Naive thymus-derived CD4-positive, alpha-beta T cell (primary cell): ENCODE results near the gene TBC1D10A. TPM values are rescaled to one million over a fixed set of nuclear protein-coding genes. Genes with fewer than 3 reads are reported as not detected.

Experiments used
- ATAC-seq: fragments of 150-1000 bp; cut with Tn5 transposase; 2 replicates; pipeline ENCODE4 v1.10.0; 2021; ENCODE audit warnings: mild to moderate bottlenecking, moderate library complexity
- CTCF ChIA-PET: fragments of 350-600 bp; sonication (Branson Sonifier 250); formaldehyde crosslinking; loops from one replicate; lab custom pipeline; 2021; ENCODE audit warnings: antibody characterized with exemption; lab: Charles Lee
- POLR2A ChIA-PET: fragments of 350-600 bp; sonication (Branson Sonifier 250); formaldehyde crosslinking; loops from one replicate; lab custom pipeline; 2021; ENCODE audit warnings: antibody characterized with exemption, inconsistent platforms; lab: Charles Lee
- DNase-seq, 9 donors: peaks; one replicate each; pipeline versions ENCODE4 v3.0.0 to v3.0.0-alpha.2; 2020 to 2022; ENCODE audit warnings: mixed read lengths in 1 of 9
- H3K27ac ChIP-seq: one replicate; pipeline ENCODE4 v1.7.0; 2013; ENCODE audit warnings: mild to moderate bottlenecking, low read depth, low read length, moderate library complexity
- H3K27me3 ChIP-seq, 2 donors: one replicate each; pipeline ENCODE4 v1.7.0; 2013; ENCODE audit warnings: low read length in 2 of 2, mild to moderate bottlenecking in 2 of 2, moderate library complexity in 2 of 2; ENCODE audit not compliant: control insufficient read depth in 2 of 2, insufficient read depth in 2 of 2
- H3K36me3 ChIP-seq, 3 experiments: 1 replicate in 2 of 3; 2 replicates in 1 of 3; pipeline ENCODE4 v1.7.0; 2013; ENCODE audit warnings: low read length in 3 of 3, mild to moderate bottlenecking in 3 of 3, moderate library complexity in 1 of 3; ENCODE audit not compliant: insufficient read depth in 3 of 3, control insufficient read depth in 2 of 3
- H3K4me1 ChIP-seq, 2 donors: one replicate each; pipeline ENCODE4 v1.7.0; 2013; ENCODE audit warnings: low read length in 2 of 2, mild to moderate bottlenecking in 2 of 2, moderate library complexity in 1 of 2; ENCODE audit not compliant: control insufficient read depth in 2 of 2, insufficient read depth in 2 of 2
- H3K4me3 ChIP-seq: 2 replicates; pipeline ENCODE4 v1.7.0; 2013; ENCODE audit warnings: mild to moderate bottlenecking, low read length
- H3K9me3 ChIP-seq, 3 experiments: 1 replicate in 2 of 3; 2 replicates in 1 of 3; pipeline ENCODE4 v1.7.0; 2013; ENCODE audit warnings: low read length in 3 of 3; ENCODE audit not compliant: control insufficient read depth in 2 of 3
- H3K27ac Mint-ChIP-seq, 9 donors: one replicate each; pipeline ENCODE4 v1.8.0; 2020 to 2022; ENCODE audit warnings: mixed read lengths in 9 of 9, mild to moderate bottlenecking in 8 of 9, moderate library complexity in 5 of 9, inconsistent platforms in 2 of 9
- H3K27me3 Mint-ChIP-seq, 5 donors: one replicate each; pipeline ENCODE4 v1.8.0; 2021 to 2022; ENCODE audit warnings: mixed read lengths in 5 of 5, mild to moderate bottlenecking in 1 of 5
- H3K36me3 Mint-ChIP-seq, 5 donors: one replicate each; pipeline ENCODE4 v1.8.0; 2020 to 2022; ENCODE audit warnings: mixed read lengths in 5 of 5, mild to moderate bottlenecking in 3 of 5, inconsistent platforms in 1 of 5
- H3K4me1 Mint-ChIP-seq, 7 donors: one replicate each; pipeline ENCODE4 v1.8.0; 2020 to 2022; ENCODE audit warnings: mixed read lengths in 7 of 7, mild to moderate bottlenecking in 3 of 7, inconsistent platforms in 1 of 7
- H3K4me3 Mint-ChIP-seq, 10 donors: one replicate each; pipeline ENCODE4 v1.8.0; 2020 to 2022; ENCODE audit warnings: mild to moderate bottlenecking in 10 of 10, mixed read lengths in 10 of 10, moderate library complexity in 6 of 10, inconsistent platforms in 2 of 10
- H3K9me3 Mint-ChIP-seq, 11 donors: one replicate each; pipeline ENCODE4 v1.8.0; 2020 to 2022; ENCODE audit warnings: mixed read lengths in 11 of 11, mild to moderate bottlenecking in 4 of 11, inconsistent platforms in 1 of 11, moderate library complexity in 1 of 11
- intact Hi-C, 2 donors: fragments of 100-400 bp; cut with micrococcal nuclease; formaldehyde crosslinking; loops; one replicate each; pipeline ENCODE4 v1.15.1; 2023
- polyA plus RNA-seq, 2 donors: library from polyadenylated mRNA; unstranded; fragments of 300-500 nt; fragmentation: Illumina TruSeq; gene quantifications; one replicate each; pipeline ENCODE4 v1.2.3, GENCODE V29; 2021
- total RNA-seq, 6 experiments: library from RNA in 5 of 6; stranded (reverse) in 5 of 6; gene quantifications; 1 replicate in 5 of 6; 2 replicates in 1 of 6; pipeline ENCODE4 v1.2.3 and lab custom pipeline; 2021 to 2026

Gene TBC1D10A
- total and polyA plus RNA-seq, 7 experiments from 2014 or later: 47.2 to 84.7 (median 70.9) TPM

DNA sequence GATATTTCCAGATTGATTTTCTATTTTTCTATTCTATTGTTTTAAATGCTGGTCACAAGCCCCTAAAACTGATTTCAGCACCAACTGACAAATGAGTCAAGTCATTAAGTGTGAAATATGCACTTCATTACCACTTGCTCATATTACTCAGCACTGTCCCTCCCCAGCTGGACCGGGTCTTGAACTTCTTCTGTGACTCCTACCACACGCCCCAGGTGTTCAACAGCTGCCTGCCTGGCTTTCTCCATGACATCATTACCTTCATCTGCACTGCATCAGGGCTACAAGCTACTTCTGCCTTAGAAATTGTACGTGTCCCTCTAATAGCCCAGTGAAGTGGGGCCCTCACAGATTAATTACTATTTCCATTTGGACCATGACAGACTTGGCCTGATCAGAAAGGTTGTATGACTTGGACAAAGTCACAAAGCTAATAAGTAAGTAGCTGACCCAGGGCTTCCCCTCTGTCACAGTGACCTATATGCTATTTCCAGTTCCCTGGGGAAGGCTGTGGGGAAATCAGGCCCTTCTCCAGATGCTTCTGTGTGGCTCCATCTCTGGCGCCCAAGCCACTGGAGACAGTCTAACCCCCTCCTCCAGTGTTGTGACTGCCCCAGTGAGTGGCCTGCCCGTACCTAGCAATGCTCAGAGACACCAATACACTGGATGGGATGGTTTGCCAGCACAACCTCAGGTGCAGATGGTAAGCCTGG lies 18.1 kb downstream of the TBC1D10A start:
- Histone ChIP-seq H3K4me1 (peaks cover 93 to 97% of the 10 kb centered on the region in 2 donors), H3K27ac (peak overlapping the region; percentile 75), H3K4me3 (peak overlapping the region; percentile 18), H3K27me3 (no peaks in the 10 kb centered on the region), H3K9me3 (no peaks in the 10 kb centered on the region), H3K36me3 (peaks cover 0 to 4% (median 0%) of the 10 kb centered on the region in 3 experiments)
- intact Hi-C loops: loop anchor here (5.0 kb wide), 2 partner anchors 114 to 284 kb away; partner anchors contain the start of gene PES1 (in 1 of the 2)
- POLR2A ChIA-PET: interaction anchor here (0.7 to 48.9 kb wide), 6 partner anchors 7 to 755 kb away, joined by 3 to 1265 read pairs (median 13); partner anchors contain the start of genes CASTOR1, CCDC157, SF3A1 and TBC1D10A
- H3K4me1 Mint-ChIP-seq: peaks cover 85 to 100% (median 92%) of the 10 kb centered on the region in 7 donors
- H3K27me3 Mint-ChIP-seq: no peaks in the 10 kb centered on the region
- H3K36me3 Mint-ChIP-seq: peaks cover 1 to 33% (median 10%) of the 10 kb centered on the region in 5 donors
- peaks cover 0 to 3% (median 0%) of the 10 kb centered on the region in 11 donors for H3K9me3 Mint-ChIP-seq
- ATAC-seq: no peak
- DNase-seq: peak in 1 of 9 donors; percentile 59
- peak overlapping the region; percentile 69 to 97 (median 80) for H3K4me3 Mint-ChIP-seq
- H3K27ac Mint-ChIP-seq: peak overlapping the region; percentile 87 to 99 (median 97)
- CTCF ChIA-PET: interaction anchor here (1.5 to 12.2 kb wide), 3 partner anchors 18 to 82 kb away, joined by 3 to 74 read pairs (median 6); partner anchors contain the start of gene CASTOR1

DNA sequence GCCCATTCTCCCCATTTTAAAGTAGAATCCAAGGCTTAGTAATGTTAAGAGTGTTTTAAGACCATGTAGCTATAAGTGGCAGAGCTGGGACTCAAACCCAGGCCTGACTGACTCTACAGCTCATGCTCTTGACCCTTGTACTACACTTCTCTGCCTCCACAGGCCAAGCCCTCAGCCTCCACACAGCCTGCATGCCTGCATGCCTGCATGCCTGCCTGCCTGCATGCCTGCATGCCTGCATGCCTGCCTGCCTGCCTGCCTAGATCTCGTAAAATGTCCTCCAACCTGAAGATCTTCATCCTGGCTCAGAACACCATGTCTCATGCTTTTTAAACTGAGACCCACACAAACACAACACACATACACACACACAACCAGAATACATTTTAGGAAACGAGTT lies 18.6 kb downstream of the TBC1D10A start:
- no peaks in the 10 kb centered on the region for H3K27me3 Mint-ChIP-seq
- peak overlapping the region; percentile 69 to 97 (median 80) for H3K4me3 Mint-ChIP-seq
- ChIA-PET POLR2A (interaction anchor here (0.7 to 48.9 kb wide), 5 partner anchors 7 to 754 kb away, joined by 3 to 1265 read pairs (median 8); partner anchors contain the start of genes CASTOR1 and TBC1D10A), CTCF (interaction anchor here (1.5 to 12.2 kb wide), 3 partner anchors 18 to 82 kb away, joined by 3 to 74 read pairs (median 6); partner anchors contain the start of gene CASTOR1)
- peaks cover 0 to 3% (median 0%) of the 10 kb centered on the region in 11 donors for H3K9me3 Mint-ChIP-seq
- H3K9me3 ChIP-seq: no peaks in the 10 kb centered on the region
- H3K27ac ChIP-seq: peak overlapping the region; percentile 75
- DNase-seq: no peak
- ATAC-seq: no peak
- intact Hi-C loops: loop anchor here (5.0 kb wide), 2 partner anchors 114 to 284 kb away; partner anchors contain the start of gene PES1 (in 1 of the 2)
- peaks cover 7 to 39% (median 14%) of the 10 kb centered on the region in 5 donors for H3K36me3 Mint-ChIP-seq
- H3K27me3 ChIP-seq: no peaks in the 10 kb centered on the region
- peaks cover 95 to 98% of the 10 kb centered on the region in 2 donors for H3K4me1 ChIP-seq
- H3K4me1 Mint-ChIP-seq: peaks cover 88 to 100% (median 97%) of the 10 kb centered on the region in 7 donors
- H3K27ac Mint-ChIP-seq: peak overlapping the region; percentile 87 to 99 (median 97)
- peaks cover 0 to 6% (median 0%) of the 10 kb centered on the region in 3 experiments for H3K36me3 ChIP-seq
- H3K4me3 ChIP-seq: peak overlapping the region; percentile 18

DNA sequence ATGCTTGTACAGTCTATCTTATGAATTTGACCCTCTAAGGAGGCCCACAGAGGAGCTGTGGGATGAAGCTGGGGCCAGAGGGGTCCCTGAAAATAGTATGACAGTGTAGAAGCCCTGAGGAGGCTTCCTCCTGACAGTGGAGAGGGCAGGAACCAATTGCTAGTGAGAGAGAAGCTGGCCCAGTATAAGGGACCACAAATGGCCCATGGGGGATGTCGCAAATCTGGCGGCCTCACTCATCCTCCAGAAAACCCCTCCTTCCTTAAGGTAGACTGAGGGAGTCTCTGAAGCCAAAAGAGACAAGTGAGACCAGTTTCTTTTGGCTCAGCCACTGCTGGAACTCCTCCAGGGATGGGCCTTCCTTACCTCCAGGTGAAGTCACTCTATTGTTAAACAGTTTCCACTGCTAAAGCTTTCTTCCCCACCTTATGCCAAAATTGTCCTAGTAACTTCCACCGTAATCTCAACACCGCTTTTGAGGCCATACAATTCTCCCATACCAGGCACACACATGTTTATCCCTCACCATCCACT lies 19.6 kb downstream of the TBC1D10A start:
- Histone ChIP-seq H3K27ac (peak overlapping the region; percentile 75), H3K36me3 (peaks cover 0 to 6% (median 0%) of the 10 kb centered on the region in 3 experiments), H3K4me1 (peaks cover 95 to 98% of the 10 kb centered on the region in 2 donors), H3K9me3 (no peaks in the 10 kb centered on the region), H3K4me3 (peak overlapping the region; percentile 41), H3K27me3 (no peaks in the 10 kb centered on the region)
- no peak for DNase-seq
- H3K27me3 Mint-ChIP-seq: no peaks in the 10 kb centered on the region
- intact Hi-C loops: loop anchor here (5.0 kb wide), 2 partner anchors 115 to 285 kb away; partner anchors contain the start of gene PES1 (in 1 of the 2)
- H3K27ac Mint-ChIP-seq: peak overlapping the region; percentile 87 to 99 (median 97)
- no peak for ATAC-seq
- POLR2A ChIA-PET: interaction anchor here (0.5 to 48.9 kb wide), 8 partner anchors 6 to 633 kb away, joined by 3 to 1265 read pairs (median 6); partner anchors contain the start of genes ASCC2, CASTOR1, CCDC157 and SF3A1
- peaks cover 88 to 100% (median 97%) of the 10 kb centered on the region in 7 donors for H3K4me1 Mint-ChIP-seq
- peak overlapping the region; percentile 69 to 97 (median 84) for H3K4me3 Mint-ChIP-seq
- H3K9me3 Mint-ChIP-seq: peaks cover 0 to 1% (median 0%) of the 10 kb centered on the region in 11 donors
- peaks cover 7 to 37% (median 17%) of the 10 kb centered on the region in 5 donors for H3K36me3 Mint-ChIP-seq
- CTCF ChIA-PET: interaction anchor here (0.6 to 12.2 kb wide), 5 partner anchors 17 to 897 kb away, joined by 3 to 74 read pairs (median 3); partner anchors contain the start of gene CASTOR1

DNA sequence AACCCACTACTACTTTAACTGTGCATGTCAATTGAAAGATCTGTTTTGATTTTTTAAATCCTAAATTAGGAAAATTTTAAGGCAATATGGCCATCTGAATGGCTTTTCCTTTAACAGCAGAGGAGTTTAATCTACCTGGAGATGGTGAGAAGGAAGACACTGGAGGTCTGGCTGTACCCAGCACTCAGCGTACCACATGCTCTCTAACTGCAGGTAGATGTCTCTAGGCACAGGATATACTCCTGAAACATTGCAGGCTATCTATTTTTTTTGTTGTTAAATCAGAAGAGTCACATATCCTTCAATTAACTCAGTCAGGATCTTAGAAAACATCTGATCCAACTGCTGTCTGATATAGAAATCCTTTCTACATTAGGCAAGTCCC lies 20.1 kb downstream of the TBC1D10A start:
- peaks cover 7 to 37% (median 17%) of the 10 kb centered on the region in 5 donors for H3K36me3 Mint-ChIP-seq
- peaks cover 87 to 100% (median 97%) of the 10 kb centered on the region in 7 donors for H3K4me1 Mint-ChIP-seq
- POLR2A ChIA-PET: interaction anchor here (0.6 to 48.9 kb wide), 10 partner anchors 5 to 662 kb away, joined by 3 to 1265 read pairs (median 4); partner anchors contain the start of genes ASCC2, CASTOR1, CCDC157 and SF3A1
- H3K9me3 Mint-ChIP-seq: peaks cover 0 to 1% (median 0%) of the 10 kb centered on the region in 11 donors
- peaks cover 0 to 9% (median 0%) of the 10 kb centered on the region in 3 experiments for H3K36me3 ChIP-seq
- CTCF ChIA-PET: interaction anchor here (1.0 to 12.2 kb wide), 4 partner anchors 16 to 50 kb away, joined by 3 to 74 read pairs (median 6); partner anchors contain the start of genes CASTOR1, CCDC157 and SF3A1
- H3K9me3 ChIP-seq: no peaks in the 10 kb centered on the region
- H3K27me3 ChIP-seq: no peaks in the 10 kb centered on the region
- H3K27ac Mint-ChIP-seq: peak overlapping the region; percentile 87 to 99 (median 97)
- H3K27ac ChIP-seq: peak overlapping the region; percentile 75
- ATAC-seq (peak; percentile 39), DNase-seq (peak in 1 of 9 donors; percentile 28)
- peak overlapping the region; percentile 69 to 97 (median 84) for H3K4me3 Mint-ChIP-seq
- peaks cover 96 to 98% of the 10 kb centered on the region in 2 donors for H3K4me1 ChIP-seq
- peak overlapping the region; percentile 41 for H3K4me3 ChIP-seq
- H3K27me3 Mint-ChIP-seq: no peaks in the 10 kb centered on the region
- intact Hi-C loops: loop anchor here (1.0 to 5.0 kb wide), 8 partner anchors 8 to 286 kb away; partner anchors contain the start of genes CASTOR1 (in 1 of the 2), OSM (in 1 of the 2), PES1 (in 1 of the 2) and SF3A1 (in 1 of the 2)

DNA sequence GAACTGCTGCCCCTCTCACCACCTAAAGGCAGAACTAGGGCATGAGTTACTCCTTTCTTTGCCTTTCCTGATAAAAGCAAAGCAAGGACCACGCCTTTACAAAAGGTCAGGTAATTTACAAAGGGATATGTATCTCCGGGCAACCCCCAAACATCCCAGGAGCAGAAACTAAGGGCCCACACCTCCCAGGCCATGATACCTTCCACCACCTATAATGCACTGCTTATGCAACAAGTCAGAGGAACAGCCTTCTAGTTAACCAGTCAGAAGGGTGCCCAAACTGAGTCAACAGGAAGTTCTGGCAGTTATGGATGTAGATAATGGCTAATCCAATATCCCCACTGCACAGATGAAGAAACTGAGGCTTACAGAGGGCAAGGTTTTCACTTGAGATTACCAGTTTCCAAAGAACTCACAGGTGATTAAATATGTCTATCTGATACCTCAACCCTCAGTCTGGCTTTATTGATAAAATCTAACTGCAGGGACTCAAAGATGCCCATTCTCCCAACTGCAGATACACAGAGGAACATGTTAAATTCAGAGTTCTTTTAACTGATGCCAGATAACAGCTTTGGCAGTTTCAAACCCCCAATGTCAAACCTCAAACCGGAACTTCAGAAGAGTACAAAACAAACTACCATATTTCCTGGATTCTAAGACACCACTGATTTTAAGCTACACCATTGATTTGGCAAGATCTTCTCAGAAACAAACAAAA lies 20.7 kb downstream of the TBC1D10A start:
- ATAC-seq: peak; percentile 70
- Mint-ChIP-seq H3K27ac (peak overlapping the region; percentile 87 to 99 (median 97)), H3K27me3 (no peaks in the 10 kb centered on the region), H3K4me1 (peaks cover 87 to 100% (median 97%) of the 10 kb centered on the region in 7 donors), H3K4me3 (peak overlapping the region; percentile 69 to 97 (median 84)), H3K36me3 (peaks cover 7 to 40% (median 22%) of the 10 kb centered on the region in 5 donors), H3K9me3 (peaks cover 0 to 1% (median 0%) of the 10 kb centered on the region in 11 donors)
- Histone ChIP-seq H3K27me3 (no peaks in the 10 kb centered on the region), H3K36me3 (peaks cover 0 to 14% (median 0%) of the 10 kb centered on the region in 3 experiments), H3K4me1 (peaks cover 96 to 98% of the 10 kb centered on the region in 2 donors), H3K27ac (peak overlapping the region; percentile 75), H3K4me3 (peak overlapping the region; percentile 51), H3K9me3 (no peaks in the 10 kb centered on the region)
- intact Hi-C loops: loop anchor here (1.0 to 5.0 kb wide), 9 partner anchors 8 to 286 kb away; partner anchors contain the start of genes CASTOR1 (in 2 of the 2), SF3A1 (in 2 of the 2), OSM (in 1 of the 2) and PES1 (in 1 of the 2)
- ChIA-PET POLR2A (interaction anchor here (0.6 to 48.9 kb wide), 10 partner anchors 5 to 1446 kb away, joined by 3 to 1265 read pairs (median 3); partner anchors contain the start of genes CASTOR1, CCDC157, PIK3IP1 and SF3A1), CTCF (interaction anchor here (1.0 to 12.2 kb wide), 5 partner anchors 16 to 51 kb away, joined by 3 to 74 read pairs (median 3); partner anchors contain the start of genes CASTOR1, CCDC157 and SF3A1)
- peak in 7 of 9 donors; percentile 73 to 91 (median 85) for DNase-seq
